ENCODE results near the gene HEATR3. TPM values are rescaled to one million over a fixed set of nuclear protein-coding genes. Genes with fewer than 3 reads are reported as not detected.

The HEATR3 gene
- total and polyA plus RNA-seq, 2 donors (not counting 1 experiment from before 2014, with no cell fraction given), result 15.0 to 23.9 TPM

DNA sequence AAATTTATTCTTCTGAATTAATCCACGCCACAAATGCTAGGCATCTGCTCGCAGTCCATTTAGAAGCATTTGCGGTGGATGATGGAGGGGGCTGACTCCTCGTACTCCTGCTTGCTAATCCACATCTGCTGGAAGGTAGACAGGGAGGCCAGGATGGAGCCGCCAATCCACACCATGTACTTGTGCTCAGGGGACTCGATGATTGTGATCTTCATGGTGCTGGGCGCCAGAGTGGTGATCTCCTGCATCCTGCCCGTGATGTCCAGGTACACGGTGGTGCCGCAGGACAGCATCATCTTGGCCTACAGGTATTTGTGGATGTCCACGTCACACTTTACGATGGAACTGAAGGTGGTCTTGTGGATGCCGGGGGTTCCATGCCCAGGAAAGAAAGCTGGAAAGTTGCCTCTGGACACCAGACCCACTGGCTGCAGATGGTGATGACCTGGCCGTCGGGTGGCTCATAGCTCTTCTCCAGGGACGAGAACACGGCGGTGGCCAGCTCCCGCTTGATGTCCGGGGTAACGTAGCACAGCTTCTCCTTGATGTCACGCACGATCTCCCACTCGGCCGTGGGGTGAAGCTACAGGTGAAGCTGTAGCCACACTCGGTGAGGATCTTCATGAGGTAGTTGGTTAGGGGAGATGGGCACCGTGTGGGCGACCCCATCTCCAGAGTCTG lies 7.5 kb upstream of the HEATR3 start:
- H3K9ac ChIP-seq (ENCODE audit: insufficient read depth, low read length), result no peak overlapping the region
- H4K20me1 ChIP-seq (ENCODE audit: control insufficient read depth, extremely low read depth, insufficient read depth, low read length), result no peaks in the 10 kb centered on the region
- H2AFZ ChIP-seq (ENCODE audit: low read length), result no peak overlapping the region
- H3K9me3 ChIP-seq (ENCODE audit: control insufficient read depth, insufficient read depth, low read depth, low read length), result no peaks in the 10 kb centered on the region
- no peaks in the 10 kb centered on the region for H3K36me3 ChIP-seq (ENCODE audit: control insufficient read depth, insufficient read depth, low read length)
- no peak for DNase-seq (ENCODE audit: low read depth in 2 of 2)
- H3K27me3 ChIP-seq (ENCODE audit: control insufficient read depth, insufficient read depth, low read length), result no peaks in the 10 kb centered on the region
- H3K27ac ChIP-seq (ENCODE audit: insufficient read depth, low read length), result no peak overlapping the region
- no peak overlapping the region for H3K4me2 ChIP-seq (ENCODE audit: extremely low read depth, insufficient read depth, low read length)
- no peaks in the 10 kb centered on the region for H3K4me1 ChIP-seq (ENCODE audit: control insufficient read depth, extremely low read depth, insufficient read depth, low read length)
- no peak overlapping the region for H3K4me3 ChIP-seq (replicated peaks in 1 of 4; ENCODE audit: control extremely low read depth in 1 of 4, insufficient read depth in 1 of 4, low read depth in 3 of 4, low read length in 4 of 4)
- TF ChIP-seq, protein P1, sequence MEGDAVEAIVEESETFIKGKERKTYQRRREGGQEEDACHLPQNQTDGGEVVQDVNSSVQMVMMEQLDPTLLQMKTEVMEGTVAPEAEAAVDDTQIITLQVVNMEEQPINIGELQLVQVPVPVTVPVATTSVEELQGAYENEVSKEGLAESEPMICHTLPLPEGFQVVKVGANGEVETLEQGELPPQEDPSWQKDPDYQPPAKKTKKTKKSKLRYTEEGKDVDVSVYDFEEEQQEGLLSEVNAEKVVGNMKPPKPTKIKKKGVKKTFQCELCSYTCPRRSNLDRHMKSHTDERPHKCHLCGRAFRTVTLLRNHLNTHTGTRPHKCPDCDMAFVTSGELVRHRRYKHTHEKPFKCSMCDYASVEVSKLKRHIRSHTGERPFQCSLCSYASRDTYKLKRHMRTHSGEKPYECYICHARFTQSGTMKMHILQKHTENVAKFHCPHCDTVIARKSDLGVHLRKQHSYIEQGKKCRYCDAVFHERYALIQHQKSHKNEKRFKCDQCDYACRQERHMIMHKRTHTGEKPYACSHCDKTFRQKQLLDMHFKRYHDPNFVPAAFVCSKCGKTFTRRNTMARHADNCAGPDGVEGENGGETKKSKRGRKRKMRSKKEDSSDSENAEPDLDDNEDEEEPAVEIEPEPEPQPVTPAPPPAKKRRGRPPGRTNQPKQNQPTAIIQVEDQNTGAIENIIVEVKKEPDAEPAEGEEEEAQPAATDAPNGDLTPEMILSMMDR (conservative IDR thresholded peaks at IDR 0.05 in 1 of 2, IDR thresholded peaks at IDR 0.05 in 1 of 2; ENCODE audit: low read depth in 1 of 2, low read length in 2 of 2), result no peak
- no peak for TF ChIP-seq EZH2 (IDR thresholded peaks at IDR 0.05; ENCODE audit: low read length, missing control alignments)
- H3K79me2 ChIP-seq (ENCODE audit: control insufficient read depth, insufficient read depth, low read length), result no peaks in the 10 kb centered on the region

DNA sequence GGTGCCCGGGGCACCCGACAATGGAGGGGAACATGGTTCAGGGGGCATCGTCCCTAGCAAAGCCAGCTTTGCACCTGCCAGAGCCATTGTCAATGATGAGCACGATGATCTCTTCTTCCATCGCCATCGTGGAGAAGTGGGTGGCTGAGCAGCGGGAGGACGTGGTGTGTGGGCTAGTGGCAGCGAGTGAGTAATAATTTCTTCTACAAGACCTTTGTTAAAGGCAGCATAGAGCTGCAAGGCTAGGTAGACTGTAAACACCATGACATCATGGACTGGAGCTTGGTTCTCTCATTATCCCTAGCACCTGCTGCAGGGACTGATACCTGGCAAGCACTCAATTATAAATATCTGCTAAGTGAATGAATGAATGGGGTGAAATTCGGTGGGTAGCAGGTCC lies 6.7 kb upstream of the HEATR3 start:
- Histone ChIP-seq H3K4me1 (ENCODE audit: control insufficient read depth, extremely low read depth, insufficient read depth, low read length) (no peaks in the 10 kb centered on the region), H3K27ac (ENCODE audit: insufficient read depth, low read length) (no peak overlapping the region), H3K27me3 (ENCODE audit: control insufficient read depth, insufficient read depth, low read length) (no peaks in the 10 kb centered on the region), H4K20me1 (ENCODE audit: control insufficient read depth, extremely low read depth, insufficient read depth, low read length) (no peaks in the 10 kb centered on the region), H3K9ac (ENCODE audit: insufficient read depth, low read length) (no peak overlapping the region), H3K36me3 (ENCODE audit: control insufficient read depth, insufficient read depth, low read length) (no peaks in the 10 kb centered on the region), H3K9me3 (ENCODE audit: control insufficient read depth, insufficient read depth, low read depth, low read length) (no peaks in the 10 kb centered on the region), H3K4me3 (replicated peaks in 1 of 4; ENCODE audit: control extremely low read depth in 1 of 4, insufficient read depth in 1 of 4, low read depth in 3 of 4, low read length in 4 of 4) (no peak overlapping the region), H2AFZ (ENCODE audit: low read length) (no peak overlapping the region), H3K79me2 (ENCODE audit: control insufficient read depth, insufficient read depth, low read length) (no peaks in the 10 kb centered on the region), H3K4me2 (ENCODE audit: extremely low read depth, insufficient read depth, low read length) (no peak overlapping the region)
- TF ChIP-seq EZH2 (IDR thresholded peaks at IDR 0.05; ENCODE audit: low read length, missing control alignments), result no peak
- TF ChIP-seq, protein P1 (conservative IDR thresholded peaks at IDR 0.05 in 1 of 2, IDR thresholded peaks at IDR 0.05 in 1 of 2; ENCODE audit: low read depth in 1 of 2, low read length in 2 of 2), result no peak
- DNase-seq (ENCODE audit: low read depth in 2 of 2), result no peak

GRCh38 chr16:50059669-50060068 lies 6.1 kb upstream of the HEATR3 start:
- no peaks in the 10 kb centered on the region for H3K79me2 ChIP-seq (ENCODE audit: control insufficient read depth, insufficient read depth, low read length)
- no peak overlapping the region for H3K4me3 ChIP-seq (replicated peaks in 1 of 4; ENCODE audit: control extremely low read depth in 1 of 4, insufficient read depth in 1 of 4, low read depth in 3 of 4, low read length in 4 of 4)
- H3K9me3 ChIP-seq (ENCODE audit: control insufficient read depth, insufficient read depth, low read depth, low read length), result no peaks in the 10 kb centered on the region
- no peaks in the 10 kb centered on the region for H4K20me1 ChIP-seq (ENCODE audit: control insufficient read depth, extremely low read depth, insufficient read depth, low read length)
- no peaks in the 10 kb centered on the region for H3K36me3 ChIP-seq (ENCODE audit: control insufficient read depth, insufficient read depth, low read length)
- DNase-seq (ENCODE audit: low read depth in 2 of 2), result no peak
- H3K4me1 ChIP-seq (ENCODE audit: control insufficient read depth, extremely low read depth, insufficient read depth, low read length), result no peaks in the 10 kb centered on the region
- no peak overlapping the region for H3K9ac ChIP-seq (ENCODE audit: insufficient read depth, low read length)
- no peak overlapping the region for H2AFZ ChIP-seq (ENCODE audit: low read length)
- no peaks in the 10 kb centered on the region for H3K27me3 ChIP-seq (ENCODE audit: control insufficient read depth, insufficient read depth, low read length)
- H3K27ac ChIP-seq (ENCODE audit: insufficient read depth, low read length), result no peak overlapping the region
- no peak overlapping the region for H3K4me2 ChIP-seq (ENCODE audit: extremely low read depth, insufficient read depth, low read length)
- no peak for TF ChIP-seq EZH2 (IDR thresholded peaks at IDR 0.05; ENCODE audit: low read length, missing control alignments)
- TF ChIP-seq, protein P1 (conservative IDR thresholded peaks at IDR 0.05 in 1 of 2, IDR thresholded peaks at IDR 0.05 in 1 of 2; ENCODE audit: low read depth in 1 of 2, low read length in 2 of 2), result no peak
